Breast epithelium (tissue), 3 donors: ENCODE measurements around the gene MCF2L2.

ENCODE experiments used
- CTCF ChIP-seq, 3 donors: fragments of 450-650 bp; IDR thresholded peaks; one replicate each; pipeline ENCODE4 v1.5.1; 2016 to 2017; ENCODE audit warnings: antibody characterized with exemption in 3 of 3, mild to moderate bottlenecking in 3 of 3, moderate library complexity in 3 of 3
- POLR2A ChIP-seq: fragments of 450-650 bp; IDR thresholded peaks from one replicate; pipeline ENCODE4 v1.6.1; 2016; ENCODE audit warnings: antibody characterized with exemption, mild to moderate bottlenecking, moderate library complexity

GRCh38 chr3:183477801-183478456 is 49.5 kb upstream of the MCF2L2 start:
- no peak for TF ChIP-seq CTCF (IDR thresholded peaks at IDR 0.05)
- no peak for TF ChIP-seq POLR2A
